Measurements from ENCODE around the gene TMEM254.
"Not testable (repeated sequence)": the region's sequence is repeated elsewhere in the genome, so short reads cannot be mapped to it uniquely, and the experiment has no call there.

The TMEM254 gene

GRCh38 chr10:80078448-80079311 lies at the start of gene TMEM254:
Gene TMEM254, plus strand, starts transcription at chr10:80078665. Its CDS starts 35 bp downstream, at chr10:80078700.
- DNase-seq: peak; percentile 89

GRCh38 chr10:80029205-80029604 lies 49.3 kb upstream of the TMEM254 start:
- DNase-seq: not testable (repeated sequence)

- DNase-seq: not testable (repeated sequence)
Measured at GRCh38 chr10:80029865-80030264, 48.6 kb upstream of the TMEM254 start.

- DNase-seq: no peak
Measured at GRCh38 chr10:80032503-80032902, 46.0 kb upstream of the TMEM254 start.

- not testable (repeated sequence) for DNase-seq
Measured at GRCh38 chr10:80034766-80035165, 43.7 kb upstream of the TMEM254 start.

- DNase-seq: not testable (repeated sequence)
Measured at GRCh38 chr10:80035430-80035829, 43.0 kb upstream of the TMEM254 start.

- not testable (repeated sequence) for DNase-seq
Measured at GRCh38 chr10:80036921-80037500, 41.5 kb upstream of the TMEM254 start.

GRCh38 chr10:80038226-80038625 lies 40.2 kb upstream of the TMEM254 start:
- not testable (repeated sequence) for DNase-seq

- no peak for DNase-seq
Measured at GRCh38 chr10:80041162-80041561, 37.3 kb upstream of the TMEM254 start.

GRCh38 chr10:80044935-80045334 lies 33.5 kb upstream of the TMEM254 start:
- DNase-seq: not testable (repeated sequence)

- peak; percentile 68 for DNase-seq
Measured at GRCh38 chr10:80046629-80047441, 31.6 kb upstream of the TMEM254 start.

- DNase-seq: no peak
Measured at GRCh38 chr10:80050752-80051151, 27.7 kb upstream of the TMEM254 start.

GRCh38 chr10:80051993-80052392 lies 26.5 kb upstream of the TMEM254 start:
- DNase-seq: no peak

- DNase-seq: no peak
Measured at GRCh38 chr10:80055760-80056159, 22.7 kb upstream of the TMEM254 start.

GRCh38 chr10:80057171-80057570 lies 21.3 kb upstream of the TMEM254 start:
- DNase-seq: no peak

GRCh38 chr10:80064120-80064886 lies 14.2 kb upstream of the TMEM254 start:
- no peak for DNase-seq

GRCh38 chr10:80066809-80067208 lies 11.7 kb upstream of the TMEM254 start:
- DNase-seq: no peak

GRCh38 chr10:80067821-80068220 lies 10.6 kb upstream of the TMEM254 start:
- not testable (repeated sequence) for DNase-seq

GRCh38 chr10:80068270-80068669 lies 10.2 kb upstream of the TMEM254 start:
- DNase-seq: no peak

- DNase-seq: no peak
Measured at GRCh38 chr10:80070057-80070456, 8.4 kb upstream of the TMEM254 start.

GRCh38 chr10:80072584-80072983 lies 5.9 kb upstream of the TMEM254 start:
- DNase-seq: no peak

- no peak for DNase-seq
Measured at GRCh38 chr10:80075781-80076180, 2.7 kb upstream of the TMEM254 start.
